ENCODE measurements around the gene PNMA8B. TPM values are rescaled to one million over a fixed set of nuclear protein-coding genes. Genes with fewer than 3 reads are reported as not detected.
"Not testable (repeated sequence)": the region's sequence is repeated elsewhere in the genome, so short reads cannot be mapped to it uniquely, and the experiment has no call there.

The PNMA8B gene
- total RNA-seq, 1 donor from 2014 or later, result 0.75 TPM

GRCh38 chr19:46515879-46516350, 20.2 kb upstream of the PNMA8B start:
- intact Hi-C loops (cut with DNase I), result loop anchor here (2.0 kb wide), 1 partner anchor 237 kb away; no protein-coding TSS in a partner anchor
- no peak for DNase-seq (ENCODE audit: low spot score)

- DNase-seq (ENCODE audit: low spot score), result no peak
- intact Hi-C loops (cut with DNase I), result loop anchor here (2.0 kb wide), 1 partner anchor 236 kb away; no protein-coding TSS in a partner anchor
Measured at GRCh38 chr19:46515290-46515609, 19.6 kb upstream of the PNMA8B start.

- intact Hi-C loops (cut with DNase I), result loop anchor here (2.0 kb wide), 1 partner anchor 236 kb away; no protein-coding TSS in a partner anchor
- no peak for DNase-seq (ENCODE audit: low spot score)
Measured at GRCh38 chr19:46514589-46515289, 19.1 kb upstream of the PNMA8B start.

- intact Hi-C loops (cut with DNase I), result loop anchor here (1.0 to 2.0 kb wide), 4 partner anchors 24 to 235 kb away; no protein-coding TSS in a partner anchor
- peak; percentile 89 for DNase-seq (ENCODE audit: low spot score)
Measured at GRCh38 chr19:46513461-46514236, 18.0 kb upstream of the PNMA8B start.

GRCh38 chr19:46511237-46511636, 15.6 kb upstream of the PNMA8B start:
- no peak for DNase-seq (ENCODE audit: low spot score)
- intact Hi-C loops (cut with DNase I), result no loop called here

- intact Hi-C loops (cut with DNase I), result no loop called here
Measured at GRCh38 chr19:46508206-46508605, 12.5 kb upstream of the PNMA8B start.

GRCh38 chr19:46503848-46504453, 8.3 kb upstream of the PNMA8B start:
- no peak for DNase-seq (ENCODE audit: low spot score)
- intact Hi-C loops (cut with DNase I), result no loop called here

More at GRCh38 chr19:46508206-46508605, 12.5 kb upstream of the PNMA8B start:
- no peak for DNase-seq (ENCODE audit: low spot score)

GRCh38 chr19:46502891-46503290, 7.2 kb upstream of the PNMA8B start:
- intact Hi-C loops (cut with DNase I), result no loop called here
- DNase-seq (ENCODE audit: low spot score), result no peak

- no peak for DNase-seq (ENCODE audit: low spot score)
- intact Hi-C loops (cut with DNase I), result no loop called here
Measured at GRCh38 chr19:46499692-46500091, 4.0 kb upstream of the PNMA8B start.

GRCh38 chr19:46497773-46498172, 2.1 kb upstream of the PNMA8B start:
- intact Hi-C loops (cut with DNase I), result no loop called here
- DNase-seq (ENCODE audit: low spot score), result no peak

- DNase-seq (ENCODE audit: low spot score); intact Hi-C loops (cut with DNase I): not testable (repeated sequence)
Measured at GRCh38 chr19:46496886-46497285, 1.2 kb upstream of the PNMA8B start.

GRCh38 chr19:46496304-46496703, 637 bp upstream of the PNMA8B start:
- intact Hi-C loops (cut with DNase I), result no loop called here
- DNase-seq (ENCODE audit: low spot score), result no peak

GRCh38 chr19:46494941-46495785, 504 bp downstream of the PNMA8B start:
- DNase-seq (ENCODE audit: low spot score), result no peak
- intact Hi-C loops (cut with DNase I), result no loop called here

GRCh38 chr19:46494146-46494940, 1.3 kb downstream of the PNMA8B start:
- DNase-seq (ENCODE audit: low spot score), result no peak
- intact Hi-C loops (cut with DNase I), result no loop called here

GRCh38 chr19:46493236-46494145, 2.2 kb downstream of the PNMA8B start:
- intact Hi-C loops (cut with DNase I), result no loop called here
- DNase-seq (ENCODE audit: low spot score), result peak; percentile 78

- DNase-seq (ENCODE audit: low spot score), result no peak
- intact Hi-C loops (cut with DNase I), result no loop called here
Measured at GRCh38 chr19:46492841-46493235, 2.8 kb downstream of the PNMA8B start.

- intact Hi-C loops (cut with DNase I), result no loop called here
- DNase-seq (ENCODE audit: low spot score), result no peak
Measured at GRCh38 chr19:46491975-46492682, 3.5 kb downstream of the PNMA8B start.
